LNCAP (cell line): ENCODE measurements around the gene VPS35.

ENCODE experiments used
- TF ChIP-seq, protein P1 (sequence below): fragments of 450-650 bp; IDR thresholded peaks from 2 replicates; pipeline ENCODE4 v1.5.1; 2017; ENCODE audit warnings: mild to moderate bottlenecking

VPS35 gene

DNA sequence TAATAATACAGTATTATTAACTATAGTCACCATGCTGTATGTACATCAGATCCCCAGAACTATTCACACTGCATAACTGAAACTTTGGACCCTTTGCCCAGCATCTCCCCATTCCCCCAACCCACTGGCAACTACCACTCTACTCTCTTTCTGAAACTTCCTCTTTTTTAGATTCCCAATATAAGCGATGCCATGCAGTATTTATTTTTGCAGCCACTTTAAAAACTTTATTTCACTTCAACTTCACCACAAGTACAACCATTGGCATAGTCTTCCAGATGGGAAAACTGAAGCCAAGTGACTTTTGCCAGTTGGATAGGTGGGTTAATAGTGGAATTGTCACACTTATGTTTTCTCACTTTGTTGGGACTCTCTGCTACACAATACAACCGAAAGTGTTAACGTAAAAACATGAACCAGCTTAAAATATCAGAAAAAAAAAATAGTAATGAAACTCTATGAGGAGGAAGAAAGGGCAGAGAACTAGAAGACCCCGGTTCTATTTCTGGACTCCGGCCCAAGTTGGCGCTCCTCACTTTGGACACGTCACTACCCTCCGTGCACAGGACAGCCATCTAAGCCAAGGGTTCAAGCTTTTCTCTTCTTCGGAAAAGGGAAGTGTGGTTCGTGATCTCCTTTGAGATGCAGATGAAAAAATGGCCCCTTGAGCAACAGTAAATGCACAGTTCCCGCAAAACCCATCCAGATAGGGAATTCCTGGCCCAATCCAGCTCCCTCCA is 68.5 kb downstream of the VPS35 start:
- TF ChIP-seq, protein P1, sequence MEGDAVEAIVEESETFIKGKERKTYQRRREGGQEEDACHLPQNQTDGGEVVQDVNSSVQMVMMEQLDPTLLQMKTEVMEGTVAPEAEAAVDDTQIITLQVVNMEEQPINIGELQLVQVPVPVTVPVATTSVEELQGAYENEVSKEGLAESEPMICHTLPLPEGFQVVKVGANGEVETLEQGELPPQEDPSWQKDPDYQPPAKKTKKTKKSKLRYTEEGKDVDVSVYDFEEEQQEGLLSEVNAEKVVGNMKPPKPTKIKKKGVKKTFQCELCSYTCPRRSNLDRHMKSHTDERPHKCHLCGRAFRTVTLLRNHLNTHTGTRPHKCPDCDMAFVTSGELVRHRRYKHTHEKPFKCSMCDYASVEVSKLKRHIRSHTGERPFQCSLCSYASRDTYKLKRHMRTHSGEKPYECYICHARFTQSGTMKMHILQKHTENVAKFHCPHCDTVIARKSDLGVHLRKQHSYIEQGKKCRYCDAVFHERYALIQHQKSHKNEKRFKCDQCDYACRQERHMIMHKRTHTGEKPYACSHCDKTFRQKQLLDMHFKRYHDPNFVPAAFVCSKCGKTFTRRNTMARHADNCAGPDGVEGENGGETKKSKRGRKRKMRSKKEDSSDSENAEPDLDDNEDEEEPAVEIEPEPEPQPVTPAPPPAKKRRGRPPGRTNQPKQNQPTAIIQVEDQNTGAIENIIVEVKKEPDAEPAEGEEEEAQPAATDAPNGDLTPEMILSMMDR: no peak

DNA sequence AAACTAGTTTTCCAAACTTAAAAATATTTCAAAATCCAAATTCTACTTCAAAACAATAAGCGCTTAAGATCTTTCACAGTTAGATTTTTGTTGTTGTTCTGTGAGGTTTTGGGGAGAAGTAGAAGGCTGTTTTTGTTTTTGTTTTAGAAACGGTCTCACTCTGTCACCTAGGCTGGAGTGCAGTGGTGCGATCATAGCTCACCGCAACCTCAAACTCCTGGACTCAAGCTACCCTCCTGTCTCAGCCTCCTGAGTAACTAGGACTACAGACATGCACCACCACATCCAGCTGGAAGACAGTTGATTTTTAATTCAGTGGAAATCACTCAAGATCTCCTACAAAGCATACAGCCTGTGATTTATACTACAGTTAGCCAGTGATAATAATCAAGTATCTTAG is 70.5 kb downstream of the VPS35 start:
- TF ChIP-seq, protein P1: no peak

- TF ChIP-seq, protein P1: no peak
Measured at GRCh38 chr16:46614006-46614405, 75.0 kb downstream of the VPS35 start.

DNA sequence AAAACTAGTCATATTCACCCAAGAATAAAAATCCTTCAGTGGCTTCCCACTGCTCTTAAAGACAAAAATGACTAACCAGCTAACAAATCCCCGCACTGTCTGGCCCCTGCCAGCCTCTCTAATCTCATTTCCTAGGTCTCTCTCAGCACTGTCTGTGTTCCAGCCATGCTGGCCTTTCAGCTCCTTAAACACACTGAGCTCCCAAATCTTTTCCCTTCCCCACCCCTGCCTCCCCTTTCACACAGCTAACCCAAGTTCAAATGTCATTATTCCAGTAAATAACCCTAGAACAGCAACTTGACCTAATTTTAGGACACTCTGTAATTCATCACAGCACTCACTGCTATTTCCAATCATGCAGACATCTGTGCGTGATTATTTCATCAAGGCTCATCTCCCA is 75.6 kb downstream of the VPS35 start:
- TF ChIP-seq, protein P1: no peak

- TF ChIP-seq, protein P1: no peak
Measured at GRCh38 chr16:46612121-46612520, 76.9 kb downstream of the VPS35 start.

DNA sequence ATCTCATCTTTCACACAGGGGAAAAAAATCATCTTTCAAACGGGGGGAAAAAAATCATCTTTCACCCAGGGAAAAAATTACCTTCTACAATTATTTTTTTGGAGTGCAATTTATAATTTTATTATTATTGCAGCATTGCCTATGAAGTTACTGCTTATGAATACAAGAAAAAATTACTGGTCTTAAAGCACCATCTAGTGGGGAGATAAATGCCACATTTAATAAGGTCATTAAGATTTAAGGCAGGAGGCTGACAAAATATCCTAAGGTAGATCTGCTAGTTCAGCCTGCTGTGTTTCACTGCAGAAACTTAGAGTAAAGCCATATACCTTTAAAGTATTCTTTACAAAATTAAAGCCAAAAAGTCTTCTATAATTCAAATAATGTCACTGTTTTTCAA is 81.4 kb downstream of the VPS35 start:
- TF ChIP-seq, protein P1: peak; percentile 51

DNA sequence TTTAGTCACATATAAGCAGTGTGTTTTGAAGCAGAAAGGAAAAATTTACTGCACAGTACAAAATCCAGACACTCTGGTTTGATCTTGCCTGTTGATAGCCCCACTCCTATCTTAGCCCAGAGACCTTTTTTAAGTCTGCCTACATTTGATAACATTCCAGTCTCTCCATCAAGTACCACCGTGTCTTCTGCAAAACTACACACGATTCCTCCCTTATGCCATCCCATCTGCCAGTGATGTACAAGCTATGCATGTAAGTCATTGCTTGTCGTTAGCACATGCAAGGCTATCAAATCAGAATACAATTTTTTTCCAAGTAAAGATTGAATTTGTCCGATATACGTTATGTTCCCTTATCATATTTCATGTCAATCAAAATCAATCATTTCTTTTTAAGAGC is 82.7 kb downstream of the VPS35 start:
- TF ChIP-seq, protein P1: no peak
